ENCODE data around the gene HILPDA.
"Not testable (repeated sequence)": the region's sequence is repeated elsewhere in the genome, so short reads cannot be mapped to it uniquely, and the experiment has no call there.

The HILPDA gene

GRCh38 chr7:128463933-128464332 lies 8.3 kb downstream of the HILPDA start:
- ATAC-seq: not testable (repeated sequence)

- not testable (repeated sequence) for ATAC-seq
These were observed 11.2 kb downstream of the HILPDA start for GRCh38 chr7:128466871-128467270.

GRCh38 chr7:128476402-128477335 lies 21.0 kb downstream of the HILPDA start, which contains the start of gene METTL2B:
Gene METTL2B, plus strand, starts transcription at chr7:128476748. Its CDS starts 18 bp downstream, at chr7:128476766.
- peak; percentile 92 to 94 for ATAC-seq

GRCh38 chr7:128477336-128477690 lies 21.6 kb downstream of the HILPDA start:
- peak; percentile 8 to 30 for ATAC-seq

- not testable (repeated sequence) for ATAC-seq
These were observed 23.4 kb downstream of the HILPDA start for GRCh38 chr7:128479082-128479481.

- not testable (repeated sequence) for ATAC-seq
These were observed 32.5 kb downstream of the HILPDA start for GRCh38 chr7:128488134-128488533.

GRCh38 chr7:128497405-128497804 lies 41.7 kb downstream of the HILPDA start:
- ATAC-seq: no peak

- not testable (repeated sequence) for ATAC-seq
These were observed 49.7 kb downstream of the HILPDA start for GRCh38 chr7:128505416-128505815.

- peak in 1 of 2 donors; percentile 17 for ATAC-seq
These were observed 51.1 kb downstream of the HILPDA start for GRCh38 chr7:128506819-128507218.

- not testable (repeated sequence) for ATAC-seq
These were observed 51.8 kb downstream of the HILPDA start for GRCh38 chr7:128507321-128507993.

Measured in activated CD4-positive, CD25-positive, alpha-beta regulatory T cell treated with anti-CD3 and anti-CD28 coated beads, Interleukin-2, amount 50 U/mL, for 24 hours (primary cell).